Tibial nerve (tissue), 4 donors: ENCODE measurements around the gene FLT4. TPM values are rescaled to one million over a fixed set of nuclear protein-coding genes. Genes with fewer than 3 reads are reported as not detected.
"Not testable (repeated sequence)": the region's sequence is repeated elsewhere in the genome, so short reads cannot be mapped to it uniquely, and the experiment has no call there.

Source experiments
- DNase-seq, 2 donors: peaks; one replicate each; pipeline ENCODE4 v3.0.0-alpha.2; 2019; ENCODE audit warnings: low spot score in 2 of 2
- H3K27ac ChIP-seq, 4 donors: fragments of 200-600 bp; sonication (generic) in 3 of 4; one replicate each; pipeline ENCODE4 v1.5.1; 2017 to 2019; ENCODE audit warnings: mild to moderate bottlenecking in 1 of 4
- H3K27me3 ChIP-seq, 2 donors: fragments of 200-600 bp; sonication (generic) in 1 of 2; one replicate each; pipeline versions ENCODE4 v1.5.1 to v1.6.0; 2017 to 2019
- H3K36me3 ChIP-seq, 3 donors: fragments of 200-600 bp; sonication (generic); one replicate each; pipeline ENCODE4 v1.5.1; 2018 to 2019
- H3K4me1 ChIP-seq, 4 donors: fragments of 200-600 bp; sonication (generic) in 3 of 4; one replicate each; pipeline ENCODE4 v1.5.1; 2017 to 2019
- H3K4me3 ChIP-seq, 4 donors: fragments of 200-600 bp; sonication (generic) in 3 of 4; one replicate each; pipeline ENCODE4 v1.5.1; 2017 to 2019; ENCODE audit warnings: mild to moderate bottlenecking in 1 of 4, moderate library complexity in 1 of 4
- H3K9me3 ChIP-seq, 4 donors: fragments of 200-600 bp; sonication (generic) in 3 of 4; one replicate each; pipeline ENCODE4 v1.5.1; 2017 to 2019
- EP300 ChIP-seq, 2 donors: sonication (generic); formaldehyde crosslinking; IDR thresholded peaks; one replicate each; pipeline ENCODE4 v1.6.1; 2017; ENCODE audit warnings: antibody characterized with exemption in 2 of 2, mild to moderate bottlenecking in 1 of 2
- POLR2A ChIP-seq, 2 donors: fragments of 450-650 bp; IDR thresholded peaks; one replicate each; pipeline ENCODE4 v1.6.1; 2017; ENCODE audit warnings: antibody characterized with exemption in 2 of 2, mild to moderate bottlenecking in 2 of 2, moderate library complexity in 2 of 2
- WGBS, 2 donors: methylation state at CpG; one replicate each; pipeline ENCODE4 v1.1.5; 2018; 5-methylcytosine and 5-hydroxymethylcytosine counted together
- total RNA-seq, 4 donors: library from RNA; depleted of rRNA; stranded (reverse); fragments of >200 nt; gene quantifications; one replicate each; pipeline ENCODE4 v1.1.0, GENCODE V29; 2016
- TF ChIP-seq, protein P1 (sequence below), 5 experiments: fragments of 200-600 bp in 3 of 5; fragments of 450-650 bp in 2 of 5; sonication (generic) in 3 of 5; IDR thresholded peaks; one replicate each; pipeline ENCODE4 v1.5.1; 2016 to 2019; ENCODE audit warnings: antibody characterized with exemption in 5 of 5, mild to moderate bottlenecking in 3 of 5, moderate library complexity in 2 of 5

Gene FLT4
- total RNA-seq, 4 donors from 2014 or later, result 4.6 to 34.2 (median 14.9) TPM

GRCh38 chr5:180673371-180674089 lies 24.1 kb upstream of the FLT4 start:
- H3K4me3 ChIP-seq, result no peak overlapping the region
- TF ChIP-seq EP300 (IDR thresholded peaks at IDR 0.05) (no peak), POLR2A (IDR thresholded peaks at IDR 0.05) (no peak)
- TF ChIP-seq, protein P1, sequence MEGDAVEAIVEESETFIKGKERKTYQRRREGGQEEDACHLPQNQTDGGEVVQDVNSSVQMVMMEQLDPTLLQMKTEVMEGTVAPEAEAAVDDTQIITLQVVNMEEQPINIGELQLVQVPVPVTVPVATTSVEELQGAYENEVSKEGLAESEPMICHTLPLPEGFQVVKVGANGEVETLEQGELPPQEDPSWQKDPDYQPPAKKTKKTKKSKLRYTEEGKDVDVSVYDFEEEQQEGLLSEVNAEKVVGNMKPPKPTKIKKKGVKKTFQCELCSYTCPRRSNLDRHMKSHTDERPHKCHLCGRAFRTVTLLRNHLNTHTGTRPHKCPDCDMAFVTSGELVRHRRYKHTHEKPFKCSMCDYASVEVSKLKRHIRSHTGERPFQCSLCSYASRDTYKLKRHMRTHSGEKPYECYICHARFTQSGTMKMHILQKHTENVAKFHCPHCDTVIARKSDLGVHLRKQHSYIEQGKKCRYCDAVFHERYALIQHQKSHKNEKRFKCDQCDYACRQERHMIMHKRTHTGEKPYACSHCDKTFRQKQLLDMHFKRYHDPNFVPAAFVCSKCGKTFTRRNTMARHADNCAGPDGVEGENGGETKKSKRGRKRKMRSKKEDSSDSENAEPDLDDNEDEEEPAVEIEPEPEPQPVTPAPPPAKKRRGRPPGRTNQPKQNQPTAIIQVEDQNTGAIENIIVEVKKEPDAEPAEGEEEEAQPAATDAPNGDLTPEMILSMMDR (IDR thresholded peaks at IDR 0.05), result no peak
- peaks cover 0 to 43% of the 10 kb centered on the region in 2 donors for H3K27me3 ChIP-seq
- 7 to 13% methylated on average over 28 to 29 of the region's 64 CpGs for WGBS, 2 donors
- H3K4me1 ChIP-seq, result peaks cover 0 to 19% (median 0%) of the 10 kb centered on the region in 4 donors
- DNase-seq, result no peak
- no peak overlapping the region for H3K27ac ChIP-seq
- H3K9me3 ChIP-seq, result no peaks in the 10 kb centered on the region
- no peaks in the 10 kb centered on the region for H3K36me3 ChIP-seq

- not testable (repeated sequence) for H3K27ac ChIP-seq, DNase-seq, H3K36me3 ChIP-seq, H3K9me3 ChIP-seq, H3K4me3 ChIP-seq
- peaks cover 0 to 33% of the 10 kb centered on the region in 2 donors for H3K27me3 ChIP-seq
- 63 to 80% methylated on average over 4 to 8 of the region's 13 CpGs for WGBS, 2 donors
- H3K4me1 ChIP-seq, result peaks cover 0 to 19% (median 0%) of the 10 kb centered on the region in 4 donors
These were observed 22.6 kb upstream of the FLT4 start for GRCh38 chr5:180671958-180672524.

- Histone ChIP-seq H3K36me3 (no peaks in the 10 kb centered on the region), H3K9me3 (peaks cover 0 to 14% (median 0%) of the 10 kb centered on the region in 4 donors), H3K4me1 (peaks cover 0 to 19% (median 0%) of the 10 kb centered on the region in 4 donors), H3K4me3 (no peak overlapping the region), H3K27me3 (peaks cover 0 to 30% of the 10 kb centered on the region in 2 donors), H3K27ac (no peak overlapping the region)
- peak in 1 of 2 donors; percentile 50 for DNase-seq
- TF ChIP-seq, protein P1 (IDR thresholded peaks at IDR 0.05), result peak; percentile 29 to 54 (median 45)
- no peak for TF ChIP-seq EP300 (IDR thresholded peaks at IDR 0.05)
- WGBS, 2 donors, result 40 to 42% methylated on average over 17 of the region's 17 CpGs
These were observed 21.4 kb upstream of the FLT4 start for GRCh38 chr5:180670586-180671359.

- no peaks in the 10 kb centered on the region for H3K36me3 ChIP-seq
- H3K27me3 ChIP-seq, result peaks cover 0 to 28% of the 10 kb centered on the region in 2 donors
- TF ChIP-seq, protein P1 (IDR thresholded peaks at IDR 0.05), result no peak
- TF ChIP-seq POLR2A (IDR thresholded peaks at IDR 0.05) (no peak), EP300 (IDR thresholded peaks at IDR 0.05) (no peak)
- no peak for DNase-seq
- no peak overlapping the region for H3K27ac ChIP-seq
- 66 to 77% methylated on average over 3 of the region's 3 CpGs for WGBS, 2 donors
- peaks cover 0 to 14% (median 0%) of the 10 kb centered on the region in 4 donors for H3K9me3 ChIP-seq
- H3K4me3 ChIP-seq, result no peak overlapping the region
- peaks cover 0 to 19% (median 0%) of the 10 kb centered on the region in 4 donors for H3K4me1 ChIP-seq
These were observed 20.8 kb upstream of the FLT4 start for GRCh38 chr5:180670157-180670556.

- H3K36me3 ChIP-seq, result no peaks in the 10 kb centered on the region
- peaks cover 0 to 23% of the 10 kb centered on the region in 2 donors for H3K27me3 ChIP-seq
- WGBS, 2 donors, result 31 to 36% methylated on average over 5 of the region's 5 CpGs
- TF ChIP-seq, protein P1 (IDR thresholded peaks at IDR 0.05), result no peak
- TF ChIP-seq EP300 (IDR thresholded peaks at IDR 0.05) (no peak), POLR2A (IDR thresholded peaks at IDR 0.05) (no peak)
- peaks cover 0 to 19% (median 0%) of the 10 kb centered on the region in 4 donors for H3K4me1 ChIP-seq
- DNase-seq, result no peak
- no peak overlapping the region for H3K4me3 ChIP-seq
- no peak overlapping the region for H3K27ac ChIP-seq
- peaks cover 0 to 14% (median 0%) of the 10 kb centered on the region in 4 donors for H3K9me3 ChIP-seq
These were observed 20.3 kb upstream of the FLT4 start for GRCh38 chr5:180669661-180670060.
